ENCODE measurements around the gene TFEB.

- TF ChIP-seq ASH2L (IDR thresholded peaks at IDR 0.05; ENCODE audit: low read length) = no peak
- TF ChIP-seq CTCF (IDR thresholded peaks at IDR 0.05; ENCODE audit: control extremely low read depth in 1 of 3, insufficient read depth in 1 of 3, low read depth in 1 of 3, low read length in 3 of 3) = no peak
- no peak for TF ChIP-seq BCL11A (IDR thresholded peaks at IDR 0.05; ENCODE audit: low read depth in 2 of 2, low read length in 2 of 2)
- TF ChIP-seq EZH2 (IDR thresholded peaks at IDR 0.05; ENCODE audit: low read depth, low read length, severe bottlenecking) = no peak
These were observed 59.0 kb downstream of the TFEB start for GRCh38 chr6:41676431-41676830.
